Naive thymus-derived CD4-positive, alpha-beta T cell (primary cell): ENCODE results near the gene PLA2G7. TPM values are rescaled to one million over a fixed set of nuclear protein-coding genes. Genes with fewer than 3 reads are reported as not detected.
"Not testable (repeated sequence)": the region's sequence is repeated elsewhere in the genome, so short reads cannot be mapped to it uniquely, and the experiment has no call there.

Experiments used
- ATAC-seq: fragments of 150-1000 bp; cut with Tn5 transposase; 2 replicates; pipeline ENCODE4 v1.10.0; 2021; ENCODE audit warnings: mild to moderate bottlenecking, moderate library complexity
- CTCF ChIA-PET: fragments of 350-600 bp; sonication (Branson Sonifier 250); formaldehyde crosslinking; loops from one replicate; lab custom pipeline; 2021; ENCODE audit warnings: antibody characterized with exemption; lab: Charles Lee
- POLR2A ChIA-PET: fragments of 350-600 bp; sonication (Branson Sonifier 250); formaldehyde crosslinking; loops from one replicate; lab custom pipeline; 2021; ENCODE audit warnings: antibody characterized with exemption, inconsistent platforms; lab: Charles Lee
- DNase-seq, 9 donors: peaks; one replicate each; pipeline versions ENCODE4 v3.0.0 to v3.0.0-alpha.2; 2020 to 2022; ENCODE audit warnings: mixed read lengths in 1 of 9
- H3K27ac ChIP-seq: one replicate; pipeline ENCODE4 v1.7.0; 2013; ENCODE audit warnings: mild to moderate bottlenecking, low read depth, low read length, moderate library complexity
- H3K27me3 ChIP-seq, 2 donors: one replicate each; pipeline ENCODE4 v1.7.0; 2013; ENCODE audit warnings: low read length in 2 of 2, mild to moderate bottlenecking in 2 of 2, moderate library complexity in 2 of 2; ENCODE audit not compliant: control insufficient read depth in 2 of 2, insufficient read depth in 2 of 2
- H3K36me3 ChIP-seq, 3 experiments: 1 replicate in 2 of 3; 2 replicates in 1 of 3; pipeline ENCODE4 v1.7.0; 2013; ENCODE audit warnings: low read length in 3 of 3, mild to moderate bottlenecking in 3 of 3, moderate library complexity in 1 of 3; ENCODE audit not compliant: insufficient read depth in 3 of 3, control insufficient read depth in 2 of 3
- H3K4me1 ChIP-seq, 2 donors: one replicate each; pipeline ENCODE4 v1.7.0; 2013; ENCODE audit warnings: low read length in 2 of 2, mild to moderate bottlenecking in 2 of 2, moderate library complexity in 1 of 2; ENCODE audit not compliant: control insufficient read depth in 2 of 2, insufficient read depth in 2 of 2
- H3K4me3 ChIP-seq: 2 replicates; pipeline ENCODE4 v1.7.0; 2013; ENCODE audit warnings: mild to moderate bottlenecking, low read length
- H3K9me3 ChIP-seq, 3 experiments: 1 replicate in 2 of 3; 2 replicates in 1 of 3; pipeline ENCODE4 v1.7.0; 2013; ENCODE audit warnings: low read length in 3 of 3; ENCODE audit not compliant: control insufficient read depth in 2 of 3
- H3K27ac Mint-ChIP-seq, 9 donors: one replicate each; pipeline ENCODE4 v1.8.0; 2020 to 2022; ENCODE audit warnings: mixed read lengths in 9 of 9, mild to moderate bottlenecking in 8 of 9, moderate library complexity in 5 of 9, inconsistent platforms in 2 of 9
- H3K27me3 Mint-ChIP-seq, 5 donors: one replicate each; pipeline ENCODE4 v1.8.0; 2021 to 2022; ENCODE audit warnings: mixed read lengths in 5 of 5, mild to moderate bottlenecking in 1 of 5
- H3K36me3 Mint-ChIP-seq, 5 donors: one replicate each; pipeline ENCODE4 v1.8.0; 2020 to 2022; ENCODE audit warnings: mixed read lengths in 5 of 5, mild to moderate bottlenecking in 3 of 5, inconsistent platforms in 1 of 5
- H3K4me1 Mint-ChIP-seq, 7 donors: one replicate each; pipeline ENCODE4 v1.8.0; 2020 to 2022; ENCODE audit warnings: mixed read lengths in 7 of 7, mild to moderate bottlenecking in 3 of 7, inconsistent platforms in 1 of 7
- H3K4me3 Mint-ChIP-seq, 10 donors: one replicate each; pipeline ENCODE4 v1.8.0; 2020 to 2022; ENCODE audit warnings: mild to moderate bottlenecking in 10 of 10, mixed read lengths in 10 of 10, moderate library complexity in 6 of 10, inconsistent platforms in 2 of 10
- H3K9me3 Mint-ChIP-seq, 11 donors: one replicate each; pipeline ENCODE4 v1.8.0; 2020 to 2022; ENCODE audit warnings: mixed read lengths in 11 of 11, mild to moderate bottlenecking in 4 of 11, inconsistent platforms in 1 of 11, moderate library complexity in 1 of 11
- intact Hi-C, 2 donors: fragments of 100-400 bp; cut with micrococcal nuclease; formaldehyde crosslinking; loops; one replicate each; pipeline ENCODE4 v1.15.1; 2023
- polyA plus RNA-seq, 2 donors: library from polyadenylated mRNA; unstranded; fragments of 300-500 nt; fragmentation: Illumina TruSeq; gene quantifications; one replicate each; pipeline ENCODE4 v1.2.3, GENCODE V29; 2021
- total RNA-seq, 6 experiments: library from RNA in 5 of 6; stranded (reverse) in 5 of 6; gene quantifications; 1 replicate in 5 of 6; 2 replicates in 1 of 6; pipeline ENCODE4 v1.2.3 and lab custom pipeline; 2021 to 2026

The PLA2G7 gene
- total and polyA plus RNA-seq, 7 experiments from 2014 or later: 0.88 to 8.9 (median 6.2) TPM; not detected in 3

GRCh38 chr6:46749731-46750130, 14.6 kb upstream of the PLA2G7 start:
- no peak overlapping the region for H3K4me3 ChIP-seq
- H3K36me3 Mint-ChIP-seq: no peaks in the 10 kb centered on the region
- H3K4me1 Mint-ChIP-seq: no peaks in the 10 kb centered on the region
- no peak overlapping the region for H3K27ac ChIP-seq
- no peak overlapping the region for H3K4me3 Mint-ChIP-seq
- H3K4me1 ChIP-seq: no peaks in the 10 kb centered on the region
- H3K27me3 Mint-ChIP-seq: peaks cover 0 to 27% (median 20%) of the 10 kb centered on the region in 5 donors
- DNase-seq: no peak
- peaks cover 0 to 8% (median 0%) of the 10 kb centered on the region in 11 donors for H3K9me3 Mint-ChIP-seq
- intact Hi-C loops: no loop called here
- ChIA-PET CTCF (no interaction called here), POLR2A (no interaction called here)
- no peaks in the 10 kb centered on the region for H3K36me3 ChIP-seq
- no peaks in the 10 kb centered on the region for H3K9me3 ChIP-seq
- H3K27ac Mint-ChIP-seq: no peak overlapping the region
- no peak for ATAC-seq
- no peaks in the 10 kb centered on the region for H3K27me3 ChIP-seq

- ChIA-PET POLR2A (no interaction called here), CTCF (no interaction called here)
- peaks cover 0 to 27% (median 25%) of the 10 kb centered on the region in 5 donors for H3K27me3 Mint-ChIP-seq
- H3K36me3 Mint-ChIP-seq: no peaks in the 10 kb centered on the region
- Histone ChIP-seq H3K36me3 (no peaks in the 10 kb centered on the region), H3K9me3 (no peaks in the 10 kb centered on the region), H3K27me3 (no peaks in the 10 kb centered on the region), H3K4me1 (no peaks in the 10 kb centered on the region), H3K4me3 (no peak overlapping the region), H3K27ac (no peak overlapping the region)
- ATAC-seq: no peak
- intact Hi-C loops: no loop called here
- no peaks in the 10 kb centered on the region for H3K4me1 Mint-ChIP-seq
- no peak for DNase-seq
- H3K4me3 Mint-ChIP-seq: no peak overlapping the region
- no peak overlapping the region for H3K27ac Mint-ChIP-seq
- H3K9me3 Mint-ChIP-seq: peaks cover 0 to 8% (median 0%) of the 10 kb centered on the region in 11 donors
Observed at GRCh38 chr6:46748940-46749503, 13.8 kb upstream of the PLA2G7 start.

GRCh38 chr6:46746696-46747095, 11.5 kb upstream of the PLA2G7 start, which contains the start of gene ANKRD66:
Gene ANKRD66 (plus strand): TSS chr6:46746933. CDS start chr6:46751949, 5,016 bp downstream.
- Mint-ChIP-seq H3K4me1 (no peaks in the 10 kb centered on the region), H3K4me3 (no peak within 1 kb of the TSS), H3K9me3 (peaks cover 0 to 8% (median 0%) of the 10 kb centered on the region in 11 donors), H3K36me3 (no peaks in the 10 kb centered on the region), H3K27ac (peak within 1 kb of the TSS in 1 of 9 donors; percentile 17), H3K27me3 (peaks cover 0 to 25% (median 20%) of the 10 kb centered on the region in 5 donors)
- ChIA-PET CTCF (no interaction called here), POLR2A (no interaction called here)
- Histone ChIP-seq H3K4me1 (no peaks in the 10 kb centered on the region), H3K9me3 (no peaks in the 10 kb centered on the region), H3K4me3 (no peak within 1 kb of the TSS), H3K36me3 (no peaks in the 10 kb centered on the region), H3K27me3 (no peaks in the 10 kb centered on the region), H3K27ac (no peak within 1 kb of the TSS)
- ATAC-seq (no peak), DNase-seq (no peak)
- intact Hi-C loops: no loop called here

GRCh38 chr6:46745973-46746372, 10.8 kb upstream of the PLA2G7 start:
- Histone ChIP-seq H3K27me3 (no peaks in the 10 kb centered on the region), H3K9me3 (no peaks in the 10 kb centered on the region), H3K27ac (no peak overlapping the region), H3K4me1 (no peaks in the 10 kb centered on the region), H3K4me3 (no peak overlapping the region), H3K36me3 (no peaks in the 10 kb centered on the region)
- ChIA-PET CTCF (no interaction called here), POLR2A (no interaction called here)
- intact Hi-C loops: no loop called here
- ATAC-seq (no peak), DNase-seq (no peak)
- no peak overlapping the region for H3K4me3 Mint-ChIP-seq
- H3K27ac Mint-ChIP-seq: peak overlapping the region in 1 of 9 donors; percentile 17
- no peaks in the 10 kb centered on the region for H3K4me1 Mint-ChIP-seq
- no peaks in the 10 kb centered on the region for H3K36me3 Mint-ChIP-seq
- peaks cover 0 to 8% (median 0%) of the 10 kb centered on the region in 11 donors for H3K9me3 Mint-ChIP-seq
- H3K27me3 Mint-ChIP-seq: peaks cover 0 to 30% (median 23%) of the 10 kb centered on the region in 5 donors

- DNase-seq, intact Hi-C loops, H3K27ac ChIP-seq, H3K27ac Mint-ChIP-seq, H3K36me3 ChIP-seq, H3K36me3 Mint-ChIP-seq, H3K4me3 Mint-ChIP-seq, H3K4me3 ChIP-seq, H3K9me3 ChIP-seq, ATAC-seq, H3K4me1 Mint-ChIP-seq, H3K9me3 Mint-ChIP-seq, POLR2A ChIA-PET, H3K4me1 ChIP-seq, H3K27me3 ChIP-seq: not testable (repeated sequence)
- CTCF ChIA-PET: interaction anchor here (0.7 kb wide), 1 partner anchor 8 kb away, joined by 4 read pairs; no protein-coding TSS in a partner anchor
- H3K27me3 Mint-ChIP-seq: peaks cover 0 to 30% (median 26%) of the 10 kb centered on the region in 5 donors
Observed at GRCh38 chr6:46744159-46744725, 9.1 kb upstream of the PLA2G7 start.

- H3K36me3 ChIP-seq: no peaks in the 10 kb centered on the region
- H3K4me3 Mint-ChIP-seq: no peak overlapping the region
- H3K4me1 ChIP-seq: no peaks in the 10 kb centered on the region
- no peak overlapping the region for H3K27ac Mint-ChIP-seq
- H3K27me3 Mint-ChIP-seq: peaks cover 0 to 37% (median 27%) of the 10 kb centered on the region in 5 donors
- no peaks in the 10 kb centered on the region for H3K4me1 Mint-ChIP-seq
- H3K27me3 ChIP-seq: no peaks in the 10 kb centered on the region
- no peaks in the 10 kb centered on the region for H3K9me3 ChIP-seq
- POLR2A ChIA-PET: no interaction called here
- intact Hi-C loops: no loop called here
- H3K9me3 Mint-ChIP-seq: peaks cover 0 to 8% (median 0%) of the 10 kb centered on the region in 11 donors
- ATAC-seq: no peak
- no peak overlapping the region for H3K4me3 ChIP-seq
- H3K36me3 Mint-ChIP-seq: no peaks in the 10 kb centered on the region
- CTCF ChIA-PET: no interaction called here
- H3K27ac ChIP-seq: no peak overlapping the region
- DNase-seq: no peak
Observed at GRCh38 chr6:46743425-46744158, 8.4 kb upstream of the PLA2G7 start.
